B cell (primary cell): Measurements from ENCODE around the gene TOPBP1. TPM values are rescaled to one million over a fixed set of nuclear protein-coding genes. Genes with fewer than 3 reads are reported as not detected.

Experiments
- ATAC-seq: fragments of 200-7000 bp; cut with Tn5 transposase; one replicate; pipeline ENCODE4 v1.10.0; 2021; ENCODE audit warnings: low read depth, mild to moderate bottlenecking, moderate number of reproducible peaks, moderate library complexity
- CTCF ChIA-PET: fragments of 350-600 bp; sonication (Branson Sonifier 250); formaldehyde crosslinking; loops from one replicate; lab custom pipeline; 2021; ENCODE audit warnings: antibody characterized with exemption, inconsistent platforms; lab: Charles Lee
- POLR2A ChIA-PET: fragments of 350-600 bp; sonication (Branson Sonifier 250); formaldehyde crosslinking; loops from one replicate; lab custom pipeline; 2021; ENCODE audit warnings: antibody characterized with exemption; lab: Charles Lee
- DNase-seq: peaks from one replicate; pipeline ENCODE4 v3.0.0; 2013
- H2AFZ ChIP-seq: 2 replicates; pipeline ENCODE4 v1.6.1; 2012; ENCODE audit warnings: mild to moderate bottlenecking, low read depth, low read length; ENCODE audit not compliant: insufficient read depth, poor library complexity, severe bottlenecking
- H3K27ac ChIP-seq, 2 donors: 1 replicate in 1 of 2; 2 replicates in 1 of 2; pipeline ENCODE4 v1.5.1; 2012 to 2013; ENCODE audit warnings: low read length in 2 of 2, mild to moderate bottlenecking in 2 of 2, moderate library complexity in 1 of 2
- H3K27me3 ChIP-seq, 4 experiments: fragments of 200-600 bp in 1 of 4; sonication (generic) in 1 of 4; replicated peaks in 1 of 4; 1 replicate in 2 of 4; 2 replicates in 2 of 4; pipeline versions ENCODE4 v1.6.1 to v1.7.0; 2013 to 2016; ENCODE audit warnings: low read length in 3 of 4, mild to moderate bottlenecking in 2 of 4, mixed read lengths in 1 of 4, moderate library complexity in 1 of 4; ENCODE audit not compliant: insufficient read depth in 4 of 4, control insufficient read depth in 3 of 4; ENCODE audit errors: control extremely low read depth in 1 of 4
- H3K36me3 ChIP-seq, 2 experiments: replicated peaks in 1 of 2; 1 replicate in 1 of 2; 2 replicates in 1 of 2; pipeline versions ENCODE4 v1.6.1 to v1.7.1; 2013; ENCODE audit warnings: low read length in 1 of 2; ENCODE audit not compliant: insufficient read depth in 2 of 2, control insufficient read depth in 1 of 2; ENCODE audit errors: control extremely low read depth in 1 of 2, extremely low read depth in 1 of 2
- H3K4me1 ChIP-seq, 2 donors: fragments of 200-600 bp in 1 of 2; sonication (generic) in 1 of 2; 1 replicate in 1 of 2; 2 replicates in 1 of 2; pipeline versions ENCODE4 v1.5.1 to v1.6.1; 2013 to 2017; ENCODE audit warnings: low read length in 2 of 2; ENCODE audit not compliant: control insufficient read depth in 2 of 2, insufficient read depth in 2 of 2
- H3K4me2 ChIP-seq: replicated peaks from 2 replicates; pipeline ENCODE3; 2012; ENCODE audit warnings: mild to moderate bottlenecking, low read depth, low read length; ENCODE audit not compliant: poor library complexity, severe bottlenecking
- H3K4me3 ChIP-seq, 5 experiments: fragments of 200-600 bp in 1 of 5; sonication (generic) in 1 of 5; 1 replicate in 3 of 5; 2 replicates in 2 of 5; pipeline versions ENCODE4 v1.5.1 to v1.7.0; 2011 to 2016; ENCODE audit warnings: low read length in 4 of 5, mild to moderate bottlenecking in 4 of 5, low read depth in 2 of 5, control low read depth in 1 of 5, moderate library complexity in 1 of 5; ENCODE audit not compliant: insufficient read depth in 1 of 5; ENCODE audit errors: control extremely low read depth in 1 of 5, extremely low read depth in 1 of 5
- H3K79me2 ChIP-seq: fragments of 200-600 bp; sonication (generic); one replicate; pipeline ENCODE4 v1.6.0; 2016; ENCODE audit warnings: low read length; ENCODE audit not compliant: control insufficient read depth, insufficient read depth
- H3K9ac ChIP-seq: fragments of 200-600 bp; sonication (generic); 2 replicates; pipeline ENCODE4 v1.6.1; 2017; ENCODE audit warnings: mild to moderate bottlenecking, low read length, moderate library complexity
- H3K9me3 ChIP-seq, 3 donors: one replicate each; pipeline versions ENCODE4 v1.6.1 to v1.7.1; 2013; ENCODE audit warnings: low read length in 2 of 3; ENCODE audit not compliant: control insufficient read depth in 2 of 3, insufficient read depth in 1 of 3; ENCODE audit errors: control extremely low read depth in 1 of 3
- H4K20me1 ChIP-seq: 2 replicates; pipeline ENCODE4 v1.6.0; 2012; ENCODE audit warnings: mild to moderate bottlenecking, low read length; ENCODE audit not compliant: insufficient read depth, control insufficient read depth, poor library complexity, severe bottlenecking
- H3K27ac Mint-ChIP-seq: one replicate; pipeline ENCODE4 v1.8.0; 2021; ENCODE audit warnings: mixed read lengths
- H3K27me3 Mint-ChIP-seq: one replicate; pipeline ENCODE4 v1.8.0; 2021; ENCODE audit warnings: mixed read lengths
- H3K4me1 Mint-ChIP-seq: one replicate; pipeline ENCODE4 v1.8.0; 2021; ENCODE audit warnings: mixed read lengths
- H3K4me3 Mint-ChIP-seq: one replicate; pipeline ENCODE4 v1.8.0; 2021; ENCODE audit warnings: mixed read lengths
- H3K9me3 Mint-ChIP-seq: one replicate; pipeline ENCODE4 v1.8.0; 2022; ENCODE audit warnings: mixed read lengths; ENCODE audit not compliant: insufficient read depth
- CTCF ChIP-seq: fragments of 200-600 bp; IDR thresholded peaks from one replicate; pipeline ENCODE4 v1.8.0; 2022; ENCODE audit warnings: antibody characterized with exemption, mild to moderate bottlenecking
- EZH2 ChIP-seq: IDR thresholded peaks from 2 replicates; pipeline ENCODE4 v1.6.1; 2012; ENCODE audit warnings: borderline replicate concordance, low read depth, mild to moderate bottlenecking, moderate library complexity, low read length; ENCODE audit not compliant: insufficient read depth, poor library complexity, severe bottlenecking
- WGBS: methylation state at CpG from one replicate; pipeline ENCODE4 v1.1.5; 2013; ENCODE audit warnings: missing lambda C conversion rate; ENCODE audit not compliant: insufficient coverage; 5-methylcytosine and 5-hydroxymethylcytosine counted together
- intact Hi-C: fragments of 100-400 bp; cut with micrococcal nuclease; formaldehyde crosslinking; loops from one replicate; pipeline ENCODE4 v1.10.0; 2022
- polyA plus RNA-seq: library from polyadenylated mRNA; depleted of rRNA; stranded (reverse); fragments of >200 nt; gene quantifications from 2 replicates; pipeline ENCODE4 v1.2.3, GENCODE V29; 2012
- total RNA-seq, 2 donors: library from RNA; stranded (reverse); fragments of 120-200 nt in 1 of 2; gene quantifications; 1 replicate in 1 of 2; 2 replicates in 1 of 2; pipeline versions ENCODE4 v1.2.3 to v1.2.4, GENCODE V29; 2013 to 2022

Gene TOPBP1
- total and polyA plus RNA-seq, 2 donors (not counting 1 experiment from before 2014, with no cell fraction given): 34.2 to 53.7 TPM

- no peak for TF ChIP-seq CTCF
- TF ChIP-seq EZH2: no peak
- Mint-ChIP-seq H3K9me3 (no peaks in the 10 kb centered on the region), H3K27ac (no peak overlapping the region), H3K4me1 (no peaks in the 10 kb centered on the region), H3K4me3 (no peak overlapping the region), H3K27me3 (peaks cover 31% of the 10 kb centered on the region)
- ChIA-PET POLR2A (no interaction called here), CTCF (no interaction called here)
- no peak overlapping the region for H2AFZ ChIP-seq
- DNase-seq (no peak), ATAC-seq (no peak)
- H3K4me1 ChIP-seq: no peaks in the 10 kb centered on the region
- H3K27ac ChIP-seq: no peak overlapping the region
- intact Hi-C loops: no loop called here
- peaks cover 0 to 4% (median 1%) of the 10 kb centered on the region in 4 experiments for H3K27me3 ChIP-seq
- no peak overlapping the region for H3K4me2 ChIP-seq
- 81% methylated on average over 4 of the region's 4 CpGs for WGBS
- no peaks in the 10 kb centered on the region for H3K79me2 ChIP-seq
- H3K9ac ChIP-seq: no peak overlapping the region
- no peaks in the 10 kb centered on the region for H3K36me3 ChIP-seq
- H4K20me1 ChIP-seq: no peaks in the 10 kb centered on the region
- H3K9me3 ChIP-seq: no peaks in the 10 kb centered on the region
- H3K4me3 ChIP-seq: no peak overlapping the region
Observed at GRCh38 chr3:133711013-133711412, 49.3 kb upstream of the TOPBP1 start.

- ChIA-PET CTCF (no interaction called here), POLR2A (no interaction called here)
- Histone ChIP-seq H3K9ac (no peak overlapping the region), H3K27ac (no peak overlapping the region), H3K4me3 (no peak overlapping the region), H3K79me2 (no peaks in the 10 kb centered on the region), H2AFZ (no peak overlapping the region), H3K4me1 (no peaks in the 10 kb centered on the region), H3K27me3 (peaks cover 0 to 9% (median 3%) of the 10 kb centered on the region in 4 experiments), H3K9me3 (no peaks in the 10 kb centered on the region), H3K4me2 (no peak overlapping the region), H4K20me1 (no peaks in the 10 kb centered on the region), H3K36me3 (no peaks in the 10 kb centered on the region)
- TF ChIP-seq CTCF: no peak
- TF ChIP-seq EZH2: no peak
- H3K27me3 Mint-ChIP-seq: peaks cover 43% of the 10 kb centered on the region
- H3K27ac Mint-ChIP-seq: no peak overlapping the region
- DNase-seq (no peak), ATAC-seq (no peak)
- no peaks in the 10 kb centered on the region for H3K9me3 Mint-ChIP-seq
- intact Hi-C loops: no loop called here
- no peaks in the 10 kb centered on the region for H3K4me1 Mint-ChIP-seq
- no CpG with 5 or more reads among the region's 3 CpGs for WGBS
- no peak overlapping the region for H3K4me3 Mint-ChIP-seq
Observed at GRCh38 chr3:133709139-133709750, 47.5 kb upstream of the TOPBP1 start.
